Fibroblast of gingiva (primary cell): ENCODE data around the gene RPL13.
"Not testable (repeated sequence)": the region's sequence is repeated elsewhere in the genome, so short reads cannot be mapped to it uniquely, and the experiment has no call there.

Experiments used
- DNase-seq: peaks from one replicate; pipeline ENCODE4 v3.0.0-alpha.2; 2011; ENCODE audit warnings: low read depth

RPL13 gene

DNA sequence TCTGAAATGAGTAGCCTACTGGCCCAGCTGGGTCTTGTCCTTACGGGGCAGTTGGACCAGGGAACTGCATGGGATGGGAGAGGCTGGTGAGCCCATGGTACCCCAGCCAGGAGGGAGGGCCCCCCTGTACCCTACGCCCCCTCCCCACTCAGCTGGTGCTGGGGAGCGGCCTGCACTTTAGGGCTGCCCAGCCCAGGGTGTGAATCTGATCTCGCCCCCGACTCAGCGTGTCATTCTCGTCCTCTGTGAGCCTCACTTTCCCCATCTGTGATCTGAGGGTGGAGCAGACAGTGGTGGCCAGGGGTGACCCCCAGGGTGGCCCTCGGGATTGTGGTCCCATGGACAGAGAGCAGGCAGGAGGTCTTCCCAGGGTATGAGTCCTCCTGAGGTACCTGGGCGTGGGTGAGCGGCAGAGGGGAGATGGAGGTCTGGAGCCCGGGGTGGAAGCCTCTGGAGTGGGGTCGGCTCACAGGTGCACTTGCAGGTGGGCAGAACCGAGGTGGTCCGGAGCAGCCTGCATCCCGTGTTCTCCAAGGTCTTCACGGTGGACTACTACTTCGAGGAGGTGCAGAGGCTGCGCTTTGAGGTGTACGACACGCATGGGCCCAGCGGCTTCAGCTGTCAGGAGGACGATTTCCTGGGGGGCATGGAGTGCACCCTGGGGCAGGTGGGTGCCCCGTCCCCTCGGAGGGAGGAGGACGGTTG, 16.7 kb downstream of the RPL13 start:
- DNase-seq: no peak

GRCh38 chr16:89579351-89579750, 18.9 kb downstream of the RPL13 start:
- DNase-seq: no peak

DNA sequence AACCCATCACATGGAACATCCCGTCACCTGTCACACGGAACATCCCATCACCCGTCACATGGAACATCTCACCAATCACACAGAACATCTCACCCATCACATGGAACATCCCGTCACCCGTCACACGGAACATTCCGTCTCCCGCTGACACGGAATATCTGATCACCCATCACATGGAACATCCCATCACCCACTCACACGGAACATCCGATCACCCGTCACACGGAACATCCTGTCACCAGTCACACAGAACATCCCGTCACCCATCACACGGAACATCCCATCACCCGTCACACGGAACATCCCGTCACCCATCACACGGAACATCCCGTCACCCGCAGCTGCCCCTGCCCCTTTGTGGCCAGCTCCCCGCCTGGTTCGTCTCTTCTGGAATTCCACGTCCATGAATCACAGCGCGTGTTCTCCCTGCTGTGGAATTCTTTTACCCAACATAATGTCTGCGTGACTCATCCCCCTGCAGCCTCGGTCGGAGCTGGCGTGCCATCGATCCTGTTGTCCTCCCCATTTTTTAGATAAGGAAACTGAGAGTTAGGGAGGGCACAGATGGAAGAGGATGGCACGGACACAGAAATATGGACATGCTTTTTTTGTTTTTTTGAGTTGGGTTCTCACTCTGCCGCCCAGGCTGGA, 20.7 kb downstream of the RPL13 start:
- peak; percentile 98 for DNase-seq

- peak; percentile 93 for DNase-seq
These were observed 21.5 kb downstream of the RPL13 start for GRCh38 chr16:89581861-89582563.

DNA sequence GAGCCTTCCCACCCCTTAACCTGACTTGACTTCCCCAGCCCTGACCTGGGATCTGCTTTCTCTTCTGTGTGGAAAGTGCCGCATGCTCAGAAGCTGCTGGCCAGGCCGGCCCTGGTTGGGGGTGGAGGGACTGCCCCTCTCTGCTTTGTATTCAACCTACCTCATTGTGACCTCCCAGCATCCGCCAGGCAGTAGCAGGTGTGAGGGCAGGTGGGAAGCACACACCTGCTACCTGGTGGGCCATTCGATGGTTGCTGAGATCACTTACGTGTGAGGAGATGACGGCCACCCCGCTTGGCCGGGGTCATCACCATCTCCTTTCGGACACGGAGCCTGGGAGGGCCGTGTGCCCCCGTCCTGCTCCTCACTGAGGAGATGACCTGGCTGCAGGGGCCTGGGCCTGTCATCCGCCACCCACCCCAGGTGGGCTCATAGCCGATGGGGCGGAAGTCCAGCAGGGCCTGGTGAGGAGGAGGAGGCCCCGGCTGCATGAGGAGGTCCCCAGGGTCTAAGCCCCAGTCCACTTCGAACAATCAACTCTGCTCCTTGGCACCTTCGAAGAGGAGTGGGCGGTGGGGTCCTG, 22.2 kb downstream of the RPL13 start:
- no peak for DNase-seq

- no peak for DNase-seq
These were observed 22.9 kb downstream of the RPL13 start for GRCh38 chr16:89583197-89583894.

DNA sequence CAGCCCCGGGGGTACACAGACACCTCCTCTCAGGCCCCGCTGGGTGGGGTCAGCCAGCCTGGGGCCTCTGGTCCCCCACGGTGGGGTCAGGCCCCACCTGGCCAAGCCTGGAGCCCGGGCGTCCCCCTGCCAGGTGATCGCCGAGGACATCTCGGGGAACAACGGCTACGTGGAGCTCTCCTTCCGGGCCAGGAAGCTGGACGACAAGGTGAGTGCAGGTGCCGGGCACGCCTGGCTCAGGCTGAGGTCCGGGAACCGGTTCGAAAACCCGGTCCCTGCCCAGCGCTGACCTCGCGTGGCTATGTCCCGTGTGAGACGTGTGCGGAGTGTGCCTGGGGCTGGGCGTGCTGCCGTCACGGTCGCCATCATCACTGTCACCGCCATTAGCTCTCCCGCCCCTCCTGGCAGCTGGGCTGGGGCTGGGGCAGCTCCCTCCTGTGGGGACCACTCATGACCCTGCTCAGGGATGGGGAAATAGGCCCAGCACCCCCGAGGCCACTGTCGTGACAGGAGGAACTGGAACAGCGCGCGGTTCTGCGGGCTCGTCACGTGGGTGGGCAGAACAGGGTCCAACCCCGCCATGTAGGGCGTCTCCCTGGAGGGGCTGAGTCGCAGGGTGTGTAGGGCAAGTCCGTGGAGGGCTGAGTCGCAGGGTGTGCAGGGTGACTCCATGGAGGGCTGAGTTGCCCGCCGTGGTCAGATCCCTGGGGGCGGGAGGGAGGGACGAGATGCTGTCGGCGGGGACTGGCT, 23.6 kb downstream of the RPL13 start:
- DNase-seq: no peak

GRCh38 chr16:89584768-89585549, 24.5 kb downstream of the RPL13 start:
- DNase-seq: no peak

DNA sequence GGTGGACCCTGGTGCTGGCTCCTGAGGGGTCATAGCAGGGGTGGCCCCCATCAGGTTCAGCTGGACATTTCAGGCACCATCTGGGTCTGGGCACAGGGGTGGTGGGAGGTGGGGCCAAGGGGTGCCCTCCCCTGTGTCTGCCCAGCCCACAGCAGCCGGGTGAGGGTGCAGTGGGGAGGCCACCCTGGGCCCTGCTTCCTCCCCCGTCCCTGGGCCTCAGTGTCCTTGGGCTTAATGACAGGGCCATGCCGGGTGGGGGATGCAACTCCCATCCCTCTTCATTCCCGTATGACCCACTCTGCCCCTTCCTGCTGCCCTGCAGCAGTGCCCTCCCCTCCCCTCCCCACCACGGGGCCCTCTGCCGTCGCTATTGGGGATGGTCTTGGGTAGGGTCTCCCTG, 25.7 kb downstream of the RPL13 start:
- no peak for DNase-seq

GRCh38 chr16:89586853-89587252, 26.4 kb downstream of the RPL13 start:
- DNase-seq: no peak

GRCh38 chr16:89587676-89588075, 27.2 kb downstream of the RPL13 start:
- not testable (repeated sequence) for DNase-seq

DNA sequence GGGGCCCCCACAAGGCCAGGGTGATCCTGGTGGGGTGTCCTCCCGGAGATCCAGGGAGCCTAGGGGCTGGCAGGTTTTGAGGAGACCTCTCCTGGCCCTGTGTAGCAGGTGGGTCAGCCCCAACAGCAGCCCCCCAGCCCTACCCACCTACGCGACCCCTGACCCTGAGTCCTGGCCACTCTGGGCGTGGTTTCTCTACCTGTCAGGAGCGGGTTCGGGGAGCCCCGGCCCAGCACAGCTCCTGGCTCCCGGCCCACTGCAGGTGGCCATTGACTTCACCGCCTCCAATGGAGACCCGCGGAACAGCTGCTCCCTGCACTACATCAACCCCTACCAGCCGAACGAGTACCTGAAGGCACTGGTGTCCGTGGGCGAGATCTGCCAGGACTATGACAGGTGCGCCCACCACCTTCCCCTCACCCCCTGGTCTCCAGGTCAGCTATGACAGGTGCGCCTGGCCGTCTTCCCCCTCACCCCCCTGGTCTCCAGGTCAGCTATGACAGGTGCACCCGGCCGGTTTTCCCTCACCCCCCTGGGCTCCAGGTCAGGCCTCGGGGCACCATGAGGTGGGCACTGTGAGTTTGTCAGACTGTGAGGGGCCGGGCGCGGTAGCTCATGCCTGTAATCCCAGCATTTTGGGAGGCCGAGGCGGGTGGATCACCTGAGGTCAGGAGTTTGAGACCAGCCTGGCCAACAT, 28.1 kb downstream of the RPL13 start:
- DNase-seq: no peak

GRCh38 chr16:89589241-89589926, 28.9 kb downstream of the RPL13 start:
- no peak for DNase-seq

GRCh38 chr16:89593841-89594240, 33.4 kb downstream of the RPL13 start:
- DNase-seq: no peak

GRCh38 chr16:89595330-89596060, 35.0 kb downstream of the RPL13 start:
- no peak for DNase-seq

GRCh38 chr16:89596061-89596689, 35.7 kb downstream of the RPL13 start:
- DNase-seq: no peak

DNA sequence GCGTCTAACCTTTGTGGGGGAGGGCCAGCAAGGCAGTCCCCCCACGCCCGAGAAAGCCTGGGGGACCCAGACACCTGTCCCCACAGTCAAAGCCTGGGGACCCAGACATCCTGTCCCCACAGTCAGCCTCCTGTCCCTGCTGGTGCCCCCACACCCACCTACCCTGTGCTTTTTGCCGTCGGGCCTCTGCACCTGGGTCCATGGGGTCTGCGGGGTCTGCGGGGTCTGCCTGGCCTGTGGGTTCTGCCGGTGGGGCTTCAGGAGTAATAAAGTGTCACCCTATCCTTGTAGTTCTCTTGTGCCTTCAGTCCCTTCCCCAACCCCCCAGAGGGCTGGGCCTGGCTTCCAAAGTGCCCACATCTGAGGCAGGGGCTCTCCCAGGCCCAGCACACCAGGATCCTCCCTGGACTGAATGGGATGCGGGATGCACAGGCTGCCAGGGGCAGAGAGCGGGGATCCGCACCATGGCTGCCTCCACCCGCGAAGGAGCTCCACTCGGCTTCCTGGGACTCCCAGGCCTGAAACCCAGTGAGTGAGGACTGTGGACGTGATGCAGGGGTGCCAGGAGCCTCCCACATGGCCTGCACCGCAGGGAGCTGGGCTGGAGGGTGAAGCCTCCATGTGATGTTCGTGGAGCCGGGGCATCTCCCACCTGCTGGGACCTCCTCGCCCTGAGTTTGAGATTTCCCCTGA, 36.6 kb downstream of the RPL13 start:
- DNase-seq: no peak

- no peak for DNase-seq
These were observed 37.7 kb downstream of the RPL13 start for GRCh38 chr16:89598199-89598598.
